Activated T-helper 1 cell treated with Interleukin-2 at 50 U/mL for 16 hours (primary cell): ENCODE measurements around the gene NPPB.
"Not testable (repeated sequence)": the region's sequence is repeated elsewhere in the genome, so short reads cannot be mapped to it uniquely, and the experiment has no call there.

ENCODE experiments used
- DNase-seq: peaks from one replicate; pipeline ENCODE4 v3.0.0-alpha.2; 2020; ENCODE audit warnings: low read depth

NPPB gene

GRCh38 chr1:11858613-11858967, at the start of gene NPPB:
NPPB (minus strand) TSS chr1:11858945; CDS start chr1:11858833, 112 bp downstream.
- DNase-seq, result no peak

- DNase-seq, result peak; percentile 30
Observed at GRCh38 chr1:11908095-11908675, 49.4 kb upstream of the NPPB start.

- peak; percentile 82 for DNase-seq
Observed at GRCh38 chr1:11907275-11908094, 48.7 kb upstream of the NPPB start.

GRCh38 chr1:11906870-11907269, 48.1 kb upstream of the NPPB start:
- no peak for DNase-seq

GRCh38 chr1:11904978-11905377, 46.2 kb upstream of the NPPB start:
- no peak for DNase-seq

- DNase-seq, result not testable (repeated sequence)
Observed at GRCh38 chr1:11904156-11904555, 45.4 kb upstream of the NPPB start.

GRCh38 chr1:11903210-11903609, 44.5 kb upstream of the NPPB start:
- DNase-seq, result no peak

- not testable (repeated sequence) for DNase-seq
Observed at GRCh38 chr1:11901446-11901845, 42.7 kb upstream of the NPPB start.

GRCh38 chr1:11898831-11899467, 40.2 kb upstream of the NPPB start:
- no peak for DNase-seq

GRCh38 chr1:11898086-11898785, 39.5 kb upstream of the NPPB start:
- no peak for DNase-seq

- not testable (repeated sequence) for DNase-seq
Observed at GRCh38 chr1:11894501-11894900, 35.8 kb upstream of the NPPB start.

GRCh38 chr1:11893907-11894251, 35.1 kb upstream of the NPPB start:
- DNase-seq, result peak; percentile 50

GRCh38 chr1:11891433-11892186, 32.9 kb upstream of the NPPB start:
- DNase-seq, result no peak

- DNase-seq, result no peak
Observed at GRCh38 chr1:11888877-11889208, 30.1 kb upstream of the NPPB start.

- DNase-seq, result no peak
Observed at GRCh38 chr1:11888206-11888876, 29.6 kb upstream of the NPPB start.

- no peak for DNase-seq
Observed at GRCh38 chr1:11887666-11888007, 28.9 kb upstream of the NPPB start.

GRCh38 chr1:11886986-11887665, 28.4 kb upstream of the NPPB start:
- DNase-seq, result no peak

GRCh38 chr1:11885916-11886315, 27.2 kb upstream of the NPPB start:
- no peak for DNase-seq

- DNase-seq, result no peak
Observed at GRCh38 chr1:11882814-11883538, 24.2 kb upstream of the NPPB start.

- DNase-seq, result no peak
Observed at GRCh38 chr1:11881749-11882441, 23.1 kb upstream of the NPPB start.
